Suppressor macrophage treated with lipopolysaccharide for 4 hours (primary cell): ENCODE measurements around the gene PPP6R3.

Source experiments
- DNase-seq: peaks from one replicate; pipeline ENCODE4 v3.0.0-alpha.2; 2020

The PPP6R3 gene

DNA sequence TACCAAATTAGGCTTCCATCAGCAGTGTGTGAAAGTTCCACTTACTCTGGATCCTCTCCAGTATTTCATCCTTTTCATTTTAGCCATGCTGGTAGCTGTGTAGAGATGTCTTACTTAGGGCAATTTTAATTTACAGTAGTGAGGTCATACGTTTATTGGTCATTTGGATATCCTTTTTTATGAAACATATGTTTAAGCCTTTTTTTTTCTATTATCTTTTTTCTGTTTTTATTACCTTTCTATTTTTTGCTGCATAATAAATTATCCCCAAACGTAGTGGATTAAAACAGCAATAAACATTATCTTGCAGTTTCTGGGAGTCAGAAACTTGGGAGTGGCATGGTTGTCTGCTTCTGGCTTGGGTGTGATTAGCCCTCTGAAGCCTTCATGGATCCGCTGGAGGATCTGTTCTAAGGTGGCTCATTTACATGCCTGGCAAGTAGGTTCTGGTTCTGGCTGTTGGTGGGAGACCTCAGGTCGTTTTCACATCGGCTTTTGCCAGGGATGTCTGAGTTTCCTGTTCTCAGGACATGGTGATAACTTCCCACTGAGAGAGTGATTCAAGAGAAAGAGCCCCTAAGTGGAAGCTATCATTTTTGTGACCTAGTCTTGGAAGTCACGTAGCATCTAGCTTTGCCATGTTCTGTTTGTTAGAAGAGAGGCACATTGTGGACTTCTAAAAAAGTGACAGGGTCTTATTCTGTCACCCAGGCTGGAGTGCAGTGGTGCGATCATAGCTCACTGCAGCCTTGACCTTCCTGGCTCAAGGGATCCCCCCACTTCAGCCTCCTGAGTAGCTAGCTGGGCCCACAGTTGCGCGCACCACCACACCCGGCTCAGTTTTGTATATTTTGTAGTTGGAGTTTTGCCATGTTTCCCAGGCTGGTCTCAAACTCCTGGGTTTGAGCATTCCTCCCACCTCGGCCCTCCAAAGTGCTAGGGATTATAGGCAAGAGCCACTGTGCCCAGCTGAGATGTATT lies 38.6 kb downstream of the PPP6R3 start:
- DNase-seq, result no peak

DNA sequence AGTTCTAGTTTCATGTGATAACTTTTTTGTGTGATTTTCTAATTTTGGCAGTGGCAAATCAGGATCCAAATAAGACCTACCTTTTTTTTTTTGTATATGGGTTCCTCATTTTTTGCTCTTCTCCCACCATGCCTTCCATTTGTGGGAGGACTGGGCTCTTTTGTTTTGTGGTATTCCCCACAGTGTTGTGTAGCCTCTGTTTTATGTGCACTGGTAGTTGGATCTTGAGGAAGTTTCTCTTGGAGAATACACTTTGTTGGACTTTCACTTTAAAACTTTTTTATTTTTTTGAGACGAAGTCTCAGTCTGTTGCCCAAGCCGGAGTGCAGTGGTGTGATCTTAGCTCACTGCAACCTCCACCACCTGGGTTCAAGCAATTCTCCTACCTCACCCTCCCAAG lies 39.7 kb downstream of the PPP6R3 start:
- no peak for DNase-seq

DNA sequence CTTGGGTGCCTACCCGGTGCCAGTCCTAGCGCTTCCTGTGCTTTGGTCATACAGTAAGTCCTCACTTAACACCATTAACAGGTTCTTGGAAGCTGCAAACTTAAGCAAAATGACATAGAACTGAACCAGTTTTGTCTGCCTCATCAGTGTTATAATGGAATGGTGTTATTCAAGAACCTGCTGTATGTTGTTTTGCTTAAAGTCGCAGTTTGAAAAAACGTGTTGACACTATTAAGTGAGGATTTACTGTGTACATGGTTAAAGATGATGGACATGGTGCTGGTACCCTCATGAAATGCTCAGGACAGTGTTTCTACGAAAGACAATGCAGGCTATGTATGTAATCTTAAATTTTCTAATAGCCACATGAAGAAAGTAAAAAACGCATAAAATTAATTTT lies 41.3 kb downstream of the PPP6R3 start:
- no peak for DNase-seq

DNA sequence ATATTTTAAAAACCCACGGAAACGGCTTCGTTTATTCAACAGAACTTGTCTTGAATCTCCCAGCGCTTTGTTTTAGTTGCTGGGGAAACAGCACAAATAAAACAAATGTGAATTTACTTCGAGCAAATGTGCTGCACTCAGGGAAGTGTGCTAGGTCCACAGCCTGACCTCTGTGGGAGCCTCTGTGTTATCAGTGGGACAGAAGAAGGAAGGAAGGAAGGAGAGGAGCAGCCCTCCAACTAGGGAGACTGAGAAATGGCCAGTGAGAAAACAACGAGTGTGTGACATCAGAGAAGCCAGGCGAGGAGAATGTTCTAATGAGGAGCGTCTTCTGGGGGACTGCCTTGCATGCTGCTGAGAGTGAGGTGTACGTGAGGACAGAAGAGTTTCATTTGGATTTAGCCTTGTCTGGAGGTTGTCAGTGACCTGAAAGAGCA lies 42.7 kb downstream of the PPP6R3 start:
- no peak for DNase-seq

DNA sequence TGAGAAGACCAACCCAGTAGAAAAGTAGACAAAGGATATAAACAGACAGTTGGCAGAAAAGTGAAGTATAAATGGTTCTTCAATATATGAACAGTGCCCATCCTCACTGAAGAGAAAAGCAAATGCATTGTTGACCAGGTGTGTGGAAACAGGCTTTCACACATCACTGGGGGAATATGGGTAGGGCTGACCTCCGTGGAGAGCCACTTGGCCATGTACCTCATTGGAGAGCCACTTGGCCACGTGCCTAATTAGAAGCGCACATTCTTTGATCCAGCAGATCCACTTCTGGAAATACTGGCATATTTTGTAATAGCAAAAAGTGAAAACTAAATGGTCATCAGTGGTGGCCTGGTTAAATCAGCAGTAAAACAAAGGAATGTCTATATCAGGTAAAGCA lies 43.2 kb downstream of the PPP6R3 start:
- no peak for DNase-seq

DNA sequence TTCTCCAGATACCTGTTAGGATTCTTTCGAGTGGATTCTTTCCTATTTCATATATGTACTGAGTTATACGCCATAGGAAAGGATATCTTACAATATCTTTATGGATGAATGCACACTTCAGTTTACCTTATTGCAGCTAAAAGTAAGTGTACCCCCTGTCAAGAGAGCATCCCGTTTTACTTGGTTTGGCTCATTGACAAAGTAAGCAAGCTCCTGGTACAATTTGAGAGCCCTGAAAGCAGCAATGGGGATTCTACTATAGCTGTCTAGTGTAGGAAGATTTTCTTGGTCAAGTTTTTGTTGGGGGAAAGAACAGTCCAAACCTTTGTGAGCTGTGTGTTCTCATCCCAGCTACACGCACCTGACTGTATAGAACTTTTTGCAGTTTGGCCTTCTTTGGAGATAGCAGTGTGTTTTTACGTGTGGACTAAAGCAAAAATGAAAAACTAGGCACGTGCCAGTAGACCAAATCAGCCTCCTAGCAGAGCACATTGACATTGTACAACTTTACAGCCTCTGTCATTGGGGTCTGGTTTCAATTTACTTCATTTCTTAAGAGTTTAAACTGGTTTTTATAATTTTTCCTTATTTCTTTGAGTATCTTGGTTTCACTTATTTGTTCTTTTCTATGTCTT lies 44.0 kb downstream of the PPP6R3 start:
- DNase-seq, result no peak

DNA sequence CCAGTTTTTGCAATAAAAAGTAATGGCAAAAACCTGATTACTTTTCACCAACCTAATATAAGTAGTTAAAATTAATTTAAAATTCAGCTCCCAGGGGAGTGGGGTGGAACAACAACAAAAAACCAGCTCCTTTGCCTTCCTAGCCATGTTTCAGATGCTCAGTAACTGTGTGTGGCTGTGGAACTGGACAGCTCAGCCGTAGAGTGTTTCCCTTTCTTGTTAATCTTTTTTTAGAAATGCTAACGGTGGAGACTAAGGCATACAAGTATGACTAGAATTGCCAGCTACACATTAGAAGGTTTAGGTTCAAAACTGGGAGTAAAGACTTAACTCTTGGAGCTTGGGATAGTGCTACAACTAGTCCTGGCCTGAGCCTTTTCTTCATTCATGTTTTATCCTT lies 45.0 kb downstream of the PPP6R3 start:
- no peak for DNase-seq

DNA sequence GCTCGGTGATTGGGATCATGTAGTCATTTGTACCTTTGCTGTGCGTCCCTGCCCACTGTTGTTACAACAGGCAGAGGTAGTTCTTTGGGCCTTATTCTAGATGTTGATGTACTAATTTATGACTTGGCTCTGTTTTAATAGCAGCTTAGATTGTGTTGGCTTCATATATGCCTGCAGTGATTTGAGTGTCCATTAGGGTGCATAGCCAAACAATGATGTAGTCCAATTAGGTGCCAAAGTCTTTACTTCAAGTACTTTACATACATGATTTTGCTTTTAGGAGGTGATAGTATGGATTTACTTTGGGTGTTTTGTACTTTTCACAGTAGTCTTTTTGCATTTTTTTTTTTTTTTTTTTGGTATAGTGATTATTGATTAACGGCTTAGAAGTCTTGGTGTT lies 46.4 kb downstream of the PPP6R3 start:
- no peak for DNase-seq

DNA sequence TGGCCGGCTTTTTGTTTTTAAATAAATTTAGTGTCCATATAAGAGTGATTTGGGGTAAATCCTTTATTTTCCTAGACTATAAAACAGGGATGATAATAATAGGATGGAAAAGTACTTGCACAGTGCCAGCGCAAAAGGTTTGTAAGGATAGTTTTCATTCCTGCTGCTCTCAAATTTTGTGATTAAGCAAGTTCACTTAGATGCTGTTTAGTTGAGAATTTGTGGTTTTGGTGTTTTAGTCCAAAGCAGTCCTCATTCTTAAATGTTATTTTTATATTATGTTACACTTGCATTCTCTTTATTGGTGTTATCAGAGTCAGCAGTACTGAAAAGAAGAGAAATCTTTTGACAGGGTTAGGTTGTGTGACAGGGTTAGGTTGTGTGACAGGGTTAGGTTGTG lies 47.9 kb downstream of the PPP6R3 start:
- DNase-seq, result no peak

DNA sequence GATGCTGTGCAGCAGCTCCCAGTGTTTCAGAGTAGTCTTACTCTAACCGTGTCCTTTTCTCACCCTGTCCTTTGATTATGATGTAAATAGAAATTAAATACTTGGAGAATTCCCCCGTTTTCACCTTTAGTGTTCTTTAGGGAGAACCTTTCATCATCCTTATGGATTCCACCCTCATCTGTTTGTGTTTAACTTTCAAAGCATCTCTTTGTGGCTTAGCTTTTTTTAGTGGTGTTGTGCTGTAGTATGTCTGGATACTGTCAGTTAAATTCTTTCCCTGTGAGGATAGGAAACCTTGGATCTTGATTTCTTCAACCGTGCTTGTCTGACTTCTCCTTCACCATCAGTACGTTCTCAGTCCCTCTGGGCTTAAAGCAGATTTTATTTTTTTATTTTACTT lies 48.5 kb downstream of the PPP6R3 start:
- no peak for DNase-seq

DNA sequence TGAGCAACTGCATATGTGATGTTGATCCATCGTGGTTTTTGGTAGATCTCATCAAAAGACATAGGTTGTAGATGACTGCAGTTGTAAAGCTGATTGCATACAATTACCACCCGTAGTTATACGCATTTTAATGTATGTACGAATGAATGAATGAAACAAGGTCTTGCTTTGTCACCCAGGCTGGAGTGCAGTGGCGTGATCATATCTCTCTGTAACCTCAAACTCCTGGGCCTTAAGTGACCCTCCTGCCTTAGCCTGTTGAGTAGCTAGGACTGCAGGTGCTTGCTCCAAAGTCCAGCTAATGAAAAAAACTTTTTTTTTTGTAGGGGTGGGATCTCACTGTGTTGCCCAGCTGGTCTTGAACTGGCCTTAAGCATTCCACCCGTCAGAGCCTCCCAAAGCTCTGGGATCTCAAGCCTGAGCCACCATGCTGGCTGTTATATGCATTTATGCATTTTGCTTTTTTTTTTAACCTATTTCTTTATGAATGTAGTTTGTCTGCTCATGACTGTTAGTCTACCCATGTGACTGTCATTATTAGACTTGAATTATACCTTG lies 53.5 kb downstream of the PPP6R3 start:
- DNase-seq, result no peak

DNA sequence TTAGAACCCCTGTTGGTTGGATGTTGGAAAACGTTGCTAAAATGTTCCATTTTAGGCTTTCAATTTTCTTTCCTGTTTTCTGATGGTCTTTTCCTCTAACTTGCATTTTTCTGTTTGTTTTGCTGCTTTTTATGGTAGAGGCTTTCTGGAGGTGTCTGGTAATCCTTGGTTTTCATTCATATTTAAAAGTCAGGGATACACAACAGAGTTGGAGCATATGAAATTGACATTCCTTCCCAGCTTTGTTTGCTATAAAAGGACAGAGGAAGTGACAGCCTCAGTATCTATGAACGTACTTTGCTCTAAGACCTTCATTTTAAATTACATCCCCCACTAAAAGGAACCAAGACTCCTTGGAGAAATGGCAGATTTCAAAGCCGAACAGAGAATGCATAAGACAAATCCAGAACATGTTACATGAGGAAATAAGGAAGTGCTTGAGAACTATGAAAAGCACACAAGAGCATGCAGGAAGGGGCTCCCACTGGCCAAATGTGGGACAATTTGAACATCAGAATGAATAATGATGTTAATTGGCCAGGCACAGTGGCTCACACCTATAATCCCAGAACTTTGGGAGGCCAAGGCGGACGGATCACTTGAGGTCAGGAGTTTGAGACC lies 56.7 kb downstream of the PPP6R3 start:
- DNase-seq, result no peak

DNA sequence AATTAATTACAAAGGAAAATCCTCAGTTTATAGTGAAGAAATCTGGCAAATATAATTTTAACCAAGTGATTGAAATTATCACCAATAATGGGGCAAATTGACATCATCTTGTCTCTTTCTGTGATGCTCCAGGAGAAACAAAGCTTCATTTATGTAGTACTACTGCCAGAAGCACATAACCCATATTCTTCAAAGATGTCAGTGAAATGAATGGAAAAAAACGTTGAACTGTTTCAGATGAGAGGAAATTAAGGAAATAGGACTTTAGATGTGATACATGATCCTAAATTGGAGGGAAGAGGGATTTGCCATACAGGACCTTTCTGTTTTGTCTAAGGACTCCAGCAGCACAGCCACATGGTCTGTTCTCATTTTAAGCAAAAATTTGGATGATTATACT lies 57.6 kb downstream of the PPP6R3 start:
- no peak for DNase-seq

DNA sequence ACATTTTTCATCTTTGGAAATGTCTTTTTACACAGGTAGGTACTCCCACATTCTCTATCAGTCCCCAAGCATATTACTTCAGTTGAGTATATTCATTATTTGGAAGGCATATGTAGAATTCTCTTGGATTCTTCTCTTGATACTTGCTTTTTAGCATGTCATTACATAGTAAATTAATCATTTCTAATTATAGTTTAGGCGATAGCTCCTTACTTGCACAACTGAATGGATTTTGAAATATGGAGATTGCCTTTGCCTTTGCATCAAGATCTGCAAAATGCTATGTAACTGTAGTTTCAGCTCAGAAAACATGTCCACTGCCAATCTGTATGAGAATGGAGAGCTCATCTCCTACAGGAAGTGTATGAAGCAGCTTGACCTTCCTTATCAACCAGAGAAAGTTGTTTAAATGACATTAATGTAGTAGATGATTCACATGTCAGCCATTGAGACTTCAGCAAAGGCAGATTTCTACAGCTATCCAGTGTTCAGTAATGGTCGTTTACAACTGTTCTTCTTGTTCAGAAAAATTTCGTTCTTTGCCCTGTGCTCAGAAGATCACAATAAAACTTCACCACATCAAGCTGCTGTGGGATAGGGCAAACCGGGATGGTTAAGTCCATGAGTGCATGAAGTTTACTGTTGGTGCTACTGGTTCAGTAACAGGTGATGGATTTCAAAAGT lies 61.6 kb downstream of the PPP6R3 start:
- no peak for DNase-seq

DNA sequence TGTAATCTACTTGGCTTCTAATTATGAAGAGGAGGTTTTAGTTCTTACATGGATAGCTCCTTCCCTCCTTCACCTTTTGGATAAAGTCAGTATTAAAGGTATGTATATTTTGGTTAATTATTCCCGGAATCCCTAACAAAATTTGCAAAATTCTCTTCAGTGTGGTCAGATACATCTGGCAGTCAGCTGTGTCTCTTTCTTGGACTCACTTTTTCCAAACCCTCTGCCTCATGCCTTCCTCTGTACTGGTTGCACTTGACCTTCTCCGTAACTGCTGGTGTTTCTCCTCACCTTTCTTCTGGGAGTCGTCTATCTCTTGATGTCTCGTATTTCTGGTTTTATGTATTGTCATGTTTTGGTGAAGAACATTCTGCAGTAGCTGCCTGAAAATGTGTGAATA lies 62.5 kb downstream of the PPP6R3 start:
- DNase-seq, result no peak

DNA sequence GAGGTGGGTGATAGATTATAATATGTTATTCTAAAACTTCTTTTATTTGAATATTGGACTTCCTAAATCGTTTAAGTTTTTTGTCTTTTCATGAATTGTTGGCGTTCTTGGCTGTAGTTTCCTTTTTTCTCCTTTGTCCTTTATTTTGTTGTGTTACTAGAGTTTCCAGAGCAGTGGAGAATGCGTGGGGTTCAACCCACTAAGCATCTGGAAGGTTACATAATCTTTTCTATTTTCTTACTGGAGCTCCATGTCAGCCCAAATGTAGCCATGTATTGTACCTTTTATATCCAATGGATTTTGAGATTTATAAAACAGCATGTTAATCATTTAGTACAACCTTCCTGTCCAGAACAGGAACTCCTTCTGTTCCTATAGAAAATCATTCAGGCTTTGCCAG lies 63.2 kb downstream of the PPP6R3 start:
- no peak for DNase-seq

DNA sequence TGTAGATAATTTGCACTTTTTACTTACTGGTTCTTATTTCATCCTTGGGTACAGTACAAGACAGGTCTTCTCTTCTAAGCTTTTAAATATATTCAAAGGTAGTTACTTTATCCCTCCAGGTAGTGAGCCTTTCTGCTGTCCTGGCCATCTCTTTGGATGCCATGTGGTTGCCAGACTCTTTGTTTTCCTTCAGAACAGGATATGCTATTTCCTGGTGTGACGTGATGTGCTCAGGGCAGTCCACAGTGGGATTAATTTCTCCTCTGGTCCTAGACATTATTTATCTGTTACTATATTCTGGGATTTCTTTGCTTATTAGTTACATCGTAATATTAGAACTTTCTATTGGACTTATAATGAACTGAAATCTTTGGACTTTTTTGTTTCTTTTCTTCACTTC lies 63.7 kb downstream of the PPP6R3 start:
- DNase-seq, result no peak

DNA sequence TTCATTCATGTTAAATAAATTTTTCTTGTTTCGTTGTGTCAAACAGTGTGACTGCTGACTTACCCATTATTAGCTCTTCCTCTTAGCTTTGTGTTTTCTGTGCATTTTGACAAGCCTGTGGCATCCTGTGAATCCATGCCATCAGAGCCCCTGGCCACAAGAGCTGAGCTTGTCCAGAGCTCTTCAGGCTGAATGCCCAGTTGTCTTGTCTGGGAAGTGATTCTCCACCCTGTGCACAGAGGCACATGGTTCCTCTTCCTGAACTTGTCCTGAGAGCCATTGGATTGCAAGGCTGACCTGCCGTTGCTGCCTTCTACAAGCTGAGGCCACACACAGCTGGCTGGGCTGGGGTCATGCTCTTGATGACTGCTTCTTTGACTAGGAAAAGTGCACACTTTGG lies 64.1 kb downstream of the PPP6R3 start:
- DNase-seq, result no peak

DNA sequence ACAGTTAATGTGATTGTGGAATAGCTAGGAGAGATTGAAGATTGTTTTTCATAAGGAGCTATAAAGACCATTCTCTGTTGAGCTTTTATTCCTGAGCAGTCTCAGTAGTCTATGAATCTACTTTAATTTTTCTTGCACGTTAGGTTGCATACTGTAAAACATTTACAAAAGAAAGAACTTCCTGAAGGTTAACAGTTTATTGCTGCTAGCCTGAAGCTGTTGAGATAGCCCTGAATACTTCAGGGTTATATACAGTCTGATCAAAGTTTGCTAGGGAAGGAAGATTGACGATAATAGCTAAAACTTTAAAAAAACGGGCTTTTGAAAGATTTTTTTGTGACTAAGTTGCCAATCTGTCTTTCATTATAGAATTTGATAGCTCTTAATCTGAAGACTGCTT lies 64.8 kb downstream of the PPP6R3 start:
- no peak for DNase-seq

DNA sequence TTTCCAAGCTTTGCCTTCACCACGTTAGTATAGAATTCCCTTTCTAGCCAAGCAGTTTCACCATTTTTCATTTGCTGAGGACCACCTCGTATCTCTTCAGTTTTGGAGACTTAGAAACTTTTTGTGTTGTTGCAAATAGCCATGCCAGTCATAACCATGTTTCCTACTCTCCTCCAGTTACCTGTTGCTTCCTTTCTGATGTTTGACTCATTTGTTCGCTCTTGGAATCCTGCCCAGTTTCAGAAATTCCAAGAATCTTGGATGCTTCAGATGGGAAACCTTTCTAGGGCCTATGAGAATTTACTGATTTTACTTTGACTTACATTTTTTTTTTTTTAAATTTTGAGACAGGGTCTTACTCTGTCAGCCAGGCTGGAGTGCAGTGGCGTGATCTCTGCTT lies 65.4 kb downstream of the PPP6R3 start:
- no peak for DNase-seq

DNA sequence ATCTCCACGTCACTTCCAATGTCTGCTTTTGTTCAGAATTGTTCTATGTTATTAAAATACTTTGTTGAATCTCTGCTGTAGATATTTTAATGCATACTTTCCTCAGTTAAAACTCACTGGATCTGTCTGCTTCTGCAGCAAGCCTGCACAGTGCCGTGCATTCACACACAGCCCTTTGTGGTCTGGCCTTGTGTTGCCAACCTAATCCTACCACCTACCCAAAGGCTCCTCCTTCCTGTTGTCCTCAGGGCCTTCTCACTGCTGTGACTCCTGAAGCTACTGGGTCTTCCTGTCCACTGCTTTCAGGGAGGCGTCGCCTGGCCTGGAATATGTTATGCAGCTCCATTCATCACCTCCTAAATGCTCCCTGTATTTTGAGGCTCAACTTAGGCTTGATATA lies 67.0 kb downstream of the PPP6R3 start:
- no peak for DNase-seq

DNA sequence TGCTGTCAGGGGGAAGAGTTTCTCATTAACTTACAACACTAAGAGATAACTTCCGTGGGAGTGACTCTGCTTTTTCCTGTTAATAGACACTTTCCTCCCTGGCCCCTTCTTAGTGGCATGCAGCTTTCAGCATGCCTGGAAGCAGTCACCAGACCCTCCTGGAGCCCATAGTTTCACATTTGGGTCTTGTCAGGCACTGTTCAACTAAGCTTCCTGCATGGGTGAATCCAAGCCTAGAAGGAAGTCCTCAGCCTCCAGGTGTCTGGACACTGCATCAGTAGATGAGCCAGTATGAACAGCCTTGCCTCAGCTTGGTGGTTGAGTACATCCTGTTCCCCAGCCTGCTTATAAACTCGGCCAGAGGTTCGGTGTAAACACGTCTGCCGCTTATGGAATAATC lies 68.1 kb downstream of the PPP6R3 start:
- no peak for DNase-seq

DNA sequence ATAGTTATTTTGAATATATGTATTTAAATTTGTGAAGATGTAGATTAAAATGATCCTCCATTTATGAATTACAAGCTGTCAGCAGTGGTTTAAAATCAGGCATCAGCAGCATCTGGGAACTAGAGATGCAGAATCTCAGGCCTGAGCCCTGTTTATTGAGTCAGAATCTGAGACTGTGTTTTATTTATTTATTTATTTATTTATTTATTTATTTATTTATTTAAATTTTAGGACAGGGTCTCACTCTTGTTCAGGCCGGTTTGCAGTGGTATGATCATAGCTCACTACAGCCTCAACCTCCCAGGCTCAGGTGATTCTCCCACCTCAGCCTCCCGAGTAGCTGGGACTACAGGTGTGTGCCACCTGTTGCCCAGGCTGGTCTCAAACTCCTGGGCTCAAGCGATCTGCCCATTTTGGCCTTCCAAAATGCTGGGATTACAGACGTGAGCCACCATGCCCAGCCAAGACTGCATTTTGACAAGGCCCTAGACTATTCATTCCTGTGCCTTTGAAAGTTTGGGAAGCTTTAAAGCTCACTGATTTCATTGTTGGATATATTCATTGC lies 70.7 kb downstream of the PPP6R3 start:
- no peak for DNase-seq
